Liver (tissue), 9 donors: ENCODE results near the gene AKNAD1. TPM values are rescaled to one million over a fixed set of nuclear protein-coding genes. Genes with fewer than 3 reads are reported as not detected.

Experiments
- DNase-seq: peaks from one replicate; pipeline ENCODE4 v3.0.0-alpha.2; 2017; ENCODE audit warnings: low spot score
- H3K27ac ChIP-seq, 2 donors: one replicate each; pipeline ENCODE4 v1.7.0; 2013; ENCODE audit warnings: inconsistent platforms in 2 of 2, low read length in 2 of 2, control low read depth in 1 of 2, low read depth in 1 of 2, mild to moderate bottlenecking in 1 of 2
- H3K27me3 ChIP-seq, 4 donors: one replicate each; pipeline versions ENCODE4 v1.6.1 to v1.7.0; 2013; ENCODE audit warnings: low read length in 3 of 4, inconsistent platforms in 1 of 4, mild to moderate bottlenecking in 1 of 4, moderate library complexity in 1 of 4; ENCODE audit not compliant: control insufficient read depth in 4 of 4, insufficient read depth in 4 of 4
- H3K36me3 ChIP-seq, 4 donors: one replicate each; pipeline versions ENCODE4 v1.6.1 to v1.7.0; 2013; ENCODE audit warnings: low read length in 3 of 4, mild to moderate bottlenecking in 3 of 4, low read depth in 1 of 4, moderate library complexity in 1 of 4; ENCODE audit not compliant: control insufficient read depth in 4 of 4, insufficient read depth in 3 of 4
- H3K4me1 ChIP-seq, 4 donors: one replicate each; pipeline versions ENCODE4 v1.6.1 to v1.7.0; 2013; ENCODE audit warnings: low read length in 3 of 4, mild to moderate bottlenecking in 3 of 4, moderate library complexity in 1 of 4; ENCODE audit not compliant: control insufficient read depth in 4 of 4, insufficient read depth in 4 of 4
- H3K4me3 ChIP-seq, 3 donors: one replicate each; pipeline versions ENCODE4 v1.6.1 to v1.7.0; 2013; ENCODE audit warnings: low read length in 3 of 3, control low read depth in 1 of 3, low read depth in 1 of 3, mild to moderate bottlenecking in 1 of 3
- H3K9ac ChIP-seq, 2 donors: one replicate each; pipeline ENCODE4 v1.7.0; 2013; ENCODE audit warnings: low read length in 2 of 2, mild to moderate bottlenecking in 2 of 2, moderate library complexity in 2 of 2, control low read depth in 1 of 2, low read depth in 1 of 2
- H3K9me3 ChIP-seq, 4 donors: one replicate each; pipeline versions ENCODE4 v1.6.1 to v1.7.0; 2013; ENCODE audit warnings: low read length in 3 of 4; ENCODE audit not compliant: control insufficient read depth in 4 of 4
- ATF3 ChIP-seq: IDR thresholded peaks from 2 replicates; pipeline ENCODE4 v1.6.1; 2016; ENCODE audit warnings: antibody characterized with exemption
- CTCF ChIP-seq: fragments of 150-350 bp; IDR thresholded peaks from 2 replicates; pipeline ENCODE4 v1.5.1; 2017; ENCODE audit warnings: improper control_type of control experiment, low read depth, low read length; ENCODE audit not compliant: missing input control
- EGR1 ChIP-seq, 2 donors: IDR thresholded peaks; 2 replicates each; pipeline ENCODE4 v1.6.1; 2016 to 2018; ENCODE audit warnings: antibody characterized with exemption in 2 of 2, low read depth in 2 of 2
- FOXA1 ChIP-seq: IDR thresholded peaks from 2 replicates; pipeline ENCODE4 v1.6.1; 2016; ENCODE audit warnings: antibody characterized with exemption
- FOXA2 ChIP-seq: IDR thresholded peaks from 2 replicates; pipeline ENCODE4 v1.6.1; 2016; ENCODE audit warnings: antibody characterized with exemption
- GABPA ChIP-seq, 2 donors: IDR thresholded peaks in 1 of 2; conservative IDR thresholded peaks in 1 of 2; 2 replicates each; pipeline ENCODE4 v1.6.1; 2016; ENCODE audit warnings: antibody characterized with exemption in 2 of 2, mild to moderate bottlenecking in 1 of 2, moderate library complexity in 1 of 2
- HNF4A ChIP-seq, 2 donors: conservative IDR thresholded peaks; 2 replicates each; pipeline ENCODE4 v1.6.1; 2016; ENCODE audit warnings: antibody characterized with exemption in 2 of 2, mild to moderate bottlenecking in 2 of 2
- HNF4G ChIP-seq: IDR thresholded peaks from 2 replicates; pipeline ENCODE4 v1.6.1; 2016; ENCODE audit warnings: antibody characterized with exemption
- JUND ChIP-seq, 2 donors: IDR thresholded peaks; 2 replicates each; pipeline ENCODE4 v1.6.1; 2016; ENCODE audit warnings: antibody characterized with exemption in 2 of 2
- MAX ChIP-seq: IDR thresholded peaks from 2 replicates; pipeline ENCODE4 v1.6.1; 2016; ENCODE audit warnings: antibody characterized with exemption
- NR2F2 ChIP-seq: IDR thresholded peaks from 2 replicates; pipeline ENCODE4 v1.6.1; 2016; ENCODE audit warnings: antibody characterized with exemption
- RAD21 ChIP-seq, 2 donors: IDR thresholded peaks; 2 replicates each; pipeline ENCODE4 v1.6.1; 2016; ENCODE audit warnings: antibody characterized with exemption in 2 of 2, mild to moderate bottlenecking in 2 of 2
- RXRA ChIP-seq, 2 donors: IDR thresholded peaks; 2 replicates each; pipeline ENCODE4 v1.6.1; 2017 to 2018; ENCODE audit warnings: antibody characterized with exemption in 2 of 2, mild to moderate bottlenecking in 1 of 2
- SP1 ChIP-seq: IDR thresholded peaks from 2 replicates; pipeline ENCODE4 v1.6.1; 2018; ENCODE audit warnings: antibody characterized with exemption, mild to moderate bottlenecking
- TAF1 ChIP-seq: conservative IDR thresholded peaks from 2 replicates; pipeline ENCODE4 v1.6.1; 2016; ENCODE audit warnings: antibody characterized with exemption, mild to moderate bottlenecking
- YY1 ChIP-seq: IDR thresholded peaks from 2 replicates; pipeline ENCODE4 v1.6.1; 2016; ENCODE audit warnings: antibody characterized with exemption, mild to moderate bottlenecking
- WGBS: extraction: QIAGEN DNeasy Blood & Tissue Kit; methylation state at CpG from one replicate; pipeline ENCODE4 v1.1.7; 2013; 5-methylcytosine and 5-hydroxymethylcytosine counted together
- polyA plus RNA-seq, 2 donors: library from polyadenylated mRNA; stranded (reverse) in 1 of 2; unstranded in 1 of 2; fragments of 200-250 nt in 1 of 2; fragments of >200 nt in 1 of 2; fragmentation: Nextera tagmentation in 1 of 2; extraction: Ambion mirVana in 1 of 2; gene quantifications; one replicate each; pipeline versions ENCODE4 v1.2.1 to v1.2.3, GENCODE V29; 2013 to 2015
- total RNA-seq, 2 donors: library from RNA; depleted of rRNA; stranded (reverse); fragments of >200 nt; gene quantifications; one replicate each; pipeline ENCODE4 v1.2.3, GENCODE V29; 2014
- TF ChIP-seq, protein P1 (sequence below): IDR thresholded peaks from 2 replicates; pipeline ENCODE4 v1.6.1; 2016; ENCODE audit warnings: antibody characterized with exemption, mild to moderate bottlenecking
- TF ChIP-seq, protein P2 (sequence below): IDR thresholded peaks from 2 replicates; pipeline ENCODE4 v1.6.1; 2016; ENCODE audit warnings: antibody characterized with exemption
- donor health status: healthy.
- donor health status: healthy.
- donor health status: healthy.
- donor health status: healthy.
- donor health status: healthy.

Gene AKNAD1
- total and polyA plus RNA-seq, 4 donors, result not detected

DNA sequence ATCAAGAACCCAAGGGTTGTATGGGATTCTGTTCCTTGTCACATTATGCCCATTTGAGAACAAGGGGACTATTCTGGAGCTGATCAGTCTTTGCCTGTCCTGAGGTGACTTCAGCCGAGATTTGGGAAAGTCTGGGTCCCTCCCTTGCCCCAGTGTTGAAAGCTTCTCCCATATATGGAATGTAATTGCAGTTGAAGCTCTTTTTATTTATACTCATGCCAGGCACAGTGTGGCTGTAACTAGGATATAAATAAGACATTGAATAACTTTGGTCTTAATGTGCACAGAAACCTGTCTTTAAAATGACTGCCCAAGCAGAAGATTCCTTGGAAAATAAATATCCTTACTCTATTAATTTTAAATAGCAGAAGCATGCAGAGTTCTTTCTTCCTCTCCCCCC, 15.2 kb downstream of the AKNAD1 start:
- Histone ChIP-seq H3K9ac (no peak overlapping the region), H3K36me3 (no peaks in the 10 kb centered on the region), H3K4me3 (no peak overlapping the region), H3K4me1 (no peaks in the 10 kb centered on the region), H3K9me3 (no peaks in the 10 kb centered on the region), H3K27me3 (no peaks in the 10 kb centered on the region), H3K27ac (no peak overlapping the region)
- WGBS, result 69% methylated on average over 1 of the region's 1 CpG
- no peak for DNase-seq
- TF ChIP-seq ATF3 (no peak), NR2F2 (no peak), JUND (IDR thresholded peaks at IDR 0.05) (no peak), FOXA1 (no peak), RXRA (IDR thresholded peaks at IDR 0.05) (no peak), CTCF (no peak)
- TF ChIP-seq, protein P1, sequence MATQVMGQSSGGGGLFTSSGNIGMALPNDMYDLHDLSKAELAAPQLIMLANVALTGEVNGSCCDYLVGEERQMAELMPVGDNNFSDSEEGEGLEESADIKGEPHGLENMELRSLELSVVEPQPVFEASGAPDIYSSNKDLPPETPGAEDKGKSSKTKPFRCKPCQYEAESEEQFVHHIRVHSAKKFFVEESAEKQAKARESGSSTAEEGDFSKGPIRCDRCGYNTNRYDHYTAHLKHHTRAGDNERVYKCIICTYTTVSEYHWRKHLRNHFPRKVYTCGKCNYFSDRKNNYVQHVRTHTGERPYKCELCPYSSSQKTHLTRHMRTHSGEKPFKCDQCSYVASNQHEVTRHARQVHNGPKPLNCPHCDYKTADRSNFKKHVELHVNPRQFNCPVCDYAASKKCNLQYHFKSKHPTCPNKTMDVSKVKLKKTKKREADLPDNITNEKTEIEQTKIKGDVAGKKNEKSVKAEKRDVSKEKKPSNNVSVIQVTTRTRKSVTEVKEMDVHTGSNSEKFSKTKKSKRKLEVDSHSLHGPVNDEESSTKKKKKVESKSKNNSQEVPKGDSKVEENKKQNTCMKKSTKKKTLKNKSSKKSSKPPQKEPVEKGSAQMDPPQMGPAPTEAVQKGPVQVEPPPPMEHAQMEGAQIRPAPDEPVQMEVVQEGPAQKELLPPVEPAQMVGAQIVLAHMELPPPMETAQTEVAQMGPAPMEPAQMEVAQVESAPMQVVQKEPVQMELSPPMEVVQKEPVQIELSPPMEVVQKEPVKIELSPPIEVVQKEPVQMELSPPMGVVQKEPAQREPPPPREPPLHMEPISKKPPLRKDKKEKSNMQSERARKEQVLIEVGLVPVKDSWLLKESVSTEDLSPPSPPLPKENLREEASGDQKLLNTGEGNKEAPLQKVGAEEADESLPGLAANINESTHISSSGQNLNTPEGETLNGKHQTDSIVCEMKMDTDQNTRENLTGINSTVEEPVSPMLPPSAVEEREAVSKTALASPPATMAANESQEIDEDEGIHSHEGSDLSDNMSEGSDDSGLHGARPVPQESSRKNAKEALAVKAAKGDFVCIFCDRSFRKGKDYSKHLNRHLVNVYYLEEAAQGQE, result no peak

- Histone ChIP-seq H3K9me3 (no peaks in the 10 kb centered on the region), H3K36me3 (no peaks in the 10 kb centered on the region), H3K9ac (no peak overlapping the region), H3K27me3 (no peaks in the 10 kb centered on the region), H3K4me1 (peaks cover 2 to 10% (median 6%) of the 10 kb centered on the region in 4 donors), H3K27ac (no peak overlapping the region), H3K4me3 (no peak overlapping the region)
- no peak for DNase-seq
- 96% methylated on average over 2 of the region's 2 CpGs for WGBS
- no peak for TF ChIP-seq FOXA1
- no peak for TF ChIP-seq YY1
- TF ChIP-seq, protein P1, result no peak
- no peak for TF ChIP-seq MAX
- no peak for TF ChIP-seq SP1
- no peak for TF ChIP-seq CTCF
- no peak for TF ChIP-seq JUND (IDR thresholded peaks at IDR 0.05)
- TF ChIP-seq GABPA (IDR thresholded peaks at IDR 0.05 in 1 of 2, conservative IDR thresholded peaks at IDR 0.05 in 1 of 2), result no peak
- TF ChIP-seq EGR1 (IDR thresholded peaks at IDR 0.05; ENCODE audit: low read depth in 2 of 2), result no peak
- no peak for TF ChIP-seq HNF4A (conservative IDR thresholded peaks at IDR 0.05)
- TF ChIP-seq, protein P2, sequence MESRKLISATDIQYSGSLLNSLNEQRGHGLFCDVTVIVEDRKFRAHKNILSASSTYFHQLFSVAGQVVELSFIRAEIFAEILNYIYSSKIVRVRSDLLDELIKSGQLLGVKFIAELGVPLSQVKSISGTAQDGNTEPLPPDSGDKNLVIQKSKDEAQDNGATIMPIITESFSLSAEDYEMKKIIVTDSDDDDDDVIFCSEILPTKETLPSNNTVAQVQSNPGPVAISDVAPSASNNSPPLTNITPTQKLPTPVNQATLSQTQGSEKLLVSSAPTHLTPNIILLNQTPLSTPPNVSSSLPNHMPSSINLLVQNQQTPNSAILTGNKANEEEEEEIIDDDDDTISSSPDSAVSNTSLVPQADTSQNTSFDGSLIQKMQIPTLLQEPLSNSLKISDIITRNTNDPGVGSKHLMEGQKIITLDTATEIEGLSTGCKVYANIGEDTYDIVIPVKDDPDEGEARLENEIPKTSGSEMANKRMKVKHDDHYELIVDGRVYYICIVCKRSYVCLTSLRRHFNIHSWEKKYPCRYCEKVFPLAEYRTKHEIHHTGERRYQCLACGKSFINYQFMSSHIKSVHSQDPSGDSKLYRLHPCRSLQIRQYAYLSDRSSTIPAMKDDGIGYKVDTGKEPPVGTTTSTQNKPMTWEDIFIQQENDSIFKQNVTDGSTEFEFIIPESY, result no peak
- no peak for TF ChIP-seq ATF3
- no peak for TF ChIP-seq TAF1
- TF ChIP-seq NR2F2, result no peak
- TF ChIP-seq RXRA (IDR thresholded peaks at IDR 0.05), result no peak
- TF ChIP-seq RAD21 (IDR thresholded peaks at IDR 0.05), result no peak
- TF ChIP-seq FOXA2, result no peak
- TF ChIP-seq HNF4G, result no peak
These were observed 24.0 kb downstream of the AKNAD1 start for GRCh38 chr1:108832929-108833328.
